ENCODE results near the gene CXCL10.

CXCL10 gene

DNA sequence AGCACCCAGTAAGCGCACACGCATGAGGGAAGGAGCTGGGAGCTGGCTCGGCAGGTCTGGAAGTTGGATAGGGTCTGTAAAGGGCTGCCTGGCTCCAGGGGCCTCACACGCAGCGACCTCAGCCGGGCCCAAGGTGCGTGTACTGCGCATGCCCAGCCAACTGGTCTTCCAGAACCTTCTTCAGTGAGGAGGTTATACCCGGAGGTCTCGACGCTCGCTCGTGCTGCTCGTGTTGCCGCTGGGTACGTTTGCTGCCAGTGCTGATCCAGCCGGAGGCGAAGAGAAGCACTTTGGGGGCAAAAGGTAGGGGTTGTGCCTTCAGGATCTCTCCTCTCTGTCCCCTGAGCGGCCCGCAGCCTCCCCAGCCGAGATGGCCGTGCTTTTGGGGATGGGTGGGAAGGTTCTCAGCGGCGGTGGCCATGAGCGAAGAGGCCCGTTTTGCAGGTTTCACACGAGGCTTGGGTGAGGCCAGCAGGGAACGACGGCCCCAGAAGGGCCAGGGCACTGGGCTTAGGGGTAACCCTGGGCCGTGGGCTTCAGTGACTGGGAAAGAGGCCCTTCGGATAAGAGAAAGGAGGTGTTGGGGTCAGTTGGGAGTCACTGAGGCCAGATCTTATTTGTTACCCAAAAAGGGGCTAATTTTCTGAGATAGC is 12.2 kb downstream of the CXCL10 start:
- no peak overlapping the region for H3K4me3 ChIP-seq (ENCODE audit: low read depth, low read length)
- no peak for DNase-seq (ENCODE audit: low read depth)
- TF ChIP-seq, protein P1, sequence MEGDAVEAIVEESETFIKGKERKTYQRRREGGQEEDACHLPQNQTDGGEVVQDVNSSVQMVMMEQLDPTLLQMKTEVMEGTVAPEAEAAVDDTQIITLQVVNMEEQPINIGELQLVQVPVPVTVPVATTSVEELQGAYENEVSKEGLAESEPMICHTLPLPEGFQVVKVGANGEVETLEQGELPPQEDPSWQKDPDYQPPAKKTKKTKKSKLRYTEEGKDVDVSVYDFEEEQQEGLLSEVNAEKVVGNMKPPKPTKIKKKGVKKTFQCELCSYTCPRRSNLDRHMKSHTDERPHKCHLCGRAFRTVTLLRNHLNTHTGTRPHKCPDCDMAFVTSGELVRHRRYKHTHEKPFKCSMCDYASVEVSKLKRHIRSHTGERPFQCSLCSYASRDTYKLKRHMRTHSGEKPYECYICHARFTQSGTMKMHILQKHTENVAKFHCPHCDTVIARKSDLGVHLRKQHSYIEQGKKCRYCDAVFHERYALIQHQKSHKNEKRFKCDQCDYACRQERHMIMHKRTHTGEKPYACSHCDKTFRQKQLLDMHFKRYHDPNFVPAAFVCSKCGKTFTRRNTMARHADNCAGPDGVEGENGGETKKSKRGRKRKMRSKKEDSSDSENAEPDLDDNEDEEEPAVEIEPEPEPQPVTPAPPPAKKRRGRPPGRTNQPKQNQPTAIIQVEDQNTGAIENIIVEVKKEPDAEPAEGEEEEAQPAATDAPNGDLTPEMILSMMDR (IDR thresholded peaks at IDR 0.05; ENCODE audit: low read depth, low read length, missing control alignments): no peak

DNA sequence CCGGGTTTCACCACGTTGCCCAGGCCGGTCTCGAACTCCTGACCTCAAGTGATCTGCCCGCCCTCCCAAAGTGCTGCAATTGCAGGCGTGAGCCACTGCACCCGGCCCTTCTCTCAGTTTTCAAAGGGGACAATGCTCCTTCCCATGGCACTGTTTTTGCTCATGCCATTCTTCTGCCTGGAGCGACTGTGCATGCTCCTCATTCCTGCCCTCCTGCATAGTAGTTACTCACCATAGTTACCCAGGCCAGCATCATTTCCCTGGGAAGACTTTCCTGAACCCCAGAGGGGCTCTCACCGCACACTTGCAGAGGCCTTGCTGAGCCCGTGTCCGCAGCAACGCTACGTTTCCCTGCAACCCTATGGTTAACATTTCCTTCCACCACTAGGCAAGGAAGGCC is 12.7 kb downstream of the CXCL10 start:
- H3K4me3 ChIP-seq (ENCODE audit: low read depth, low read length): no peak overlapping the region
- TF ChIP-seq, protein P1 (IDR thresholded peaks at IDR 0.05; ENCODE audit: low read depth, low read length, missing control alignments): no peak
- DNase-seq (ENCODE audit: low read depth): no peak

DNA sequence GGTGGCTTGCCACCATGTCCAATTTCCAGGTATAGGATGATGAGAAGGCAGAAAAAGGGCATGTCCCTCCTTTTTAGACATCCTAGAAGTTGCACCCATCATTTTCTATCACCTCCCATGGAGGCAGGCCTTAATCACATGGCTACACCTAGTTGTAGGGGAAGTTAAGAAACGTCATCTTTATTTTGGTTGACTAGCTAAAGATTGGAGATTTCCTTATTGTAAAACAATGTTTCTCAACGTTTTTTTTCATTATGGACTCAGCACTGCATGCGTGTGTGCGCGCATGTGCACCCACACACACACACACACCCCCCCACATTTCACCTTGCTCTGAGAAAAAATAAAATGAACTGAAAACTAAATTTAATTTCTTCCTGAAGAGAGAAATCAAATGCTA is 14.0 kb downstream of the CXCL10 start:
- H3K4me3 ChIP-seq (ENCODE audit: low read depth, low read length): no peak overlapping the region
- no peak for DNase-seq (ENCODE audit: low read depth)
- TF ChIP-seq, protein P1 (IDR thresholded peaks at IDR 0.05; ENCODE audit: low read depth, low read length, missing control alignments): no peak

DNA sequence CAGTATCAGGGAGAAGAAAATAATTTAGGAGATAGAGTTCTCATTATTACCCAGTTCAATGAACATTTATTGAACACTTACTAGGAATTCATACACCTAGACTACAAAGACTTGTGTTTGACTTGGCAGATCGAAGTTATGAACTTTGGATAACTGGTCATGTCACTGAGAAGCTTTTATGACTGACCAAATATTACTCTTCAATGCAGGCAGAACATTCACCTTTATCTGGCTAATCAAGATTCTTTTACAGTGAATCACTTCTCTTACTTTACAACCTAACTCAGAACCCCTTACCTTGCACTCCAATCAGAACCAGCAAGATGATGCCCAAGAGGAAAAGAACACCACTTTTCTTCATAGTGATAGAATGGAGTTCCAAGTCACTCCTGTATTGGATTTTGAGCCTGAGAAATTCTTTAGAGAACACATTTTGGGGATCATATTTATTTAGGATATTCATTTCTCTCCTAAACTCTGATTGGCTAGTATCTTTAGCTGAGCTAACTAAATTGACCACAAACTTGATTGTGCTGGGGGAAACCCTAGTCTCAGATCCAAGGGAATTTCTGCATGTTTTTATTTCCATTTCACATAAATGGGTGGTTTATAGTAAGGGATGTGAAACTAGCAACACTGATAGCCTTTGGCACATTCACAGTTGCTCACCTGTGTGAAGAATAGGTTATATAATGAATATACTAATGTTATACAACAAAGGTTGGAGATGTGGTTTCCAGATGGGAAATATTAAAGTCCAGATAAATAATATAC is 16.0 kb downstream of the CXCL10 start, which contains the start of gene CXCL9:
Gene CXCL9 (minus strand): TSS at position 421 of the 774 bp plus-strand sequence. CDS start 60 bp downstream, at position 361.
- TF ChIP-seq, protein P1 (IDR thresholded peaks at IDR 0.05; ENCODE audit: low read depth, low read length, missing control alignments): no peak
- DNase-seq (ENCODE audit: low read depth): no peak

DNA sequence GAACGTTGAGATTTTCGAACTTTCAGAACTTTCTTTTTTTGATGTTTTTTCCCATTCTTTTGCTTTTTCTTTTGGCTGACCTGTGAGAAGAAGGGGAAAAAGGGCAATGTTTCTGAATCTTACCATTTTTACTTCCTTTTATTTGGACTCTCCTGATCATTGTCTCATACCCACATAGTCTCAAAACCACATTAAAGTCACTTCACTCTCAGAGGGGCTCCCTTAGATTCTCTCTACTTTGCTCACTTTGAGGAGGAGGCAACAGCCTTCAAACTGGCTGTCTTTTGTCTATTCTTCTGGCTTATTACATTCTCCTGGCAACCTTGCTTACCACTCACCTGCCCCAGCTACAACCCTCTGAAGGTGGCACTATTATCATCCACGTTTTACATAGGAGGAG is 19.7 kb downstream of the CXCL10 start:
- TF ChIP-seq, protein P1 (IDR thresholded peaks at IDR 0.05; ENCODE audit: low read depth, low read length, missing control alignments): no peak
- no peak for DNase-seq (ENCODE audit: low read depth)
- no peak overlapping the region for H3K4me3 ChIP-seq (ENCODE audit: low read depth, low read length)

More for the DNA sequence above, 16.0 kb downstream of the CXCL10 start, which contains the start of gene CXCL9:
- H3K4me3 ChIP-seq (ENCODE audit: low read depth, low read length): no peak within 1 kb of the TSS

DNA sequence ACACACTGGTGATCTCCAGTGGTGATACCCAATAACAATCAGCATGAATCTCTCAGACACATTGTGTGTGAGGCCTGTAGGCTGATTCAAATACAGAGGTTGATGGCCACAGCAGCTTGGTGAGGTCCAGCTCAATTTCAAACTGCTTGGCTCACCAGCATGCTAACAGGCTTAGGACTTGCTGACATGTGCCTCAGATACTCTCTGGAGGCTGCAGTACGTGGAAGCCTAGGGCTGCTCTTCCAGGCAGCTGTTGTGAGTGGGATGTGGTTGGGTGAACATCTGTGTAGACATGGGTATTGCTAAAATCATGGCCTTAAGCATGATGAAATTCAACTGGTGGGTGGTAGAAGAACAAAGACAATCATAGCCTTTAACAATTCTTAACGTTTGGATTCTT is 20.3 kb downstream of the CXCL10 start:
- TF ChIP-seq, protein P1 (IDR thresholded peaks at IDR 0.05; ENCODE audit: low read depth, low read length, missing control alignments): no peak
- no peak overlapping the region for H3K4me3 ChIP-seq (ENCODE audit: low read depth, low read length)
- no peak for DNase-seq (ENCODE audit: low read depth)
